ENCODE results near the gene NXPE1.

Gene NXPE1

GRCh38 chr11:114587398-114587953 is 27.8 kb upstream of the NXPE1 start:
- Histone ChIP-seq H3K4me2 (ENCODE audit: low read length) (no peak overlapping the region), H2AFZ (no peak overlapping the region), H3K9ac (no peak overlapping the region), H3K79me2 (no peaks in the 10 kb centered on the region), H3K36me3 (ENCODE audit: control insufficient read depth, insufficient read depth, low read length) (no peaks in the 10 kb centered on the region), H3K4me3 (ENCODE audit: low read depth, low read length) (no peak overlapping the region), H3K27me3 (ENCODE audit: control insufficient read depth, insufficient read depth, low read length) (no peaks in the 10 kb centered on the region), H3K9me3 (ENCODE audit: control insufficient read depth, low read length) (no peaks in the 10 kb centered on the region), H3K4me1 (no peaks in the 10 kb centered on the region), H3K27ac (no peak overlapping the region)
- TF ChIP-seq CTCF (IDR thresholded peaks at IDR 0.05) = no peak

GRCh38 chr11:114586797-114587196 is 27.1 kb upstream of the NXPE1 start:
- Histone ChIP-seq H3K4me2 (ENCODE audit: low read length) (no peak overlapping the region), H2AFZ (no peak overlapping the region), H3K9ac (no peak overlapping the region), H3K27me3 (ENCODE audit: control insufficient read depth, insufficient read depth, low read length) (no peaks in the 10 kb centered on the region), H3K27ac (no peak overlapping the region), H3K9me3 (ENCODE audit: control insufficient read depth, low read length) (no peaks in the 10 kb centered on the region), H3K79me2 (no peaks in the 10 kb centered on the region), H3K36me3 (ENCODE audit: control insufficient read depth, insufficient read depth, low read length) (no peaks in the 10 kb centered on the region), H3K4me3 (ENCODE audit: low read depth, low read length) (no peak overlapping the region), H3K4me1 (no peaks in the 10 kb centered on the region)
- no peak for TF ChIP-seq CTCF (IDR thresholded peaks at IDR 0.05)

- Histone ChIP-seq H3K9ac (no peak overlapping the region), H3K79me2 (no peaks in the 10 kb centered on the region), H3K9me3 (ENCODE audit: control insufficient read depth, low read length) (no peaks in the 10 kb centered on the region), H3K4me1 (no peaks in the 10 kb centered on the region), H2AFZ (no peak overlapping the region), H3K27ac (no peak overlapping the region), H3K4me2 (ENCODE audit: low read length) (no peak overlapping the region), H3K27me3 (ENCODE audit: control insufficient read depth, insufficient read depth, low read length) (no peaks in the 10 kb centered on the region), H3K4me3 (ENCODE audit: low read depth, low read length) (no peak overlapping the region), H3K36me3 (ENCODE audit: control insufficient read depth, insufficient read depth, low read length) (no peaks in the 10 kb centered on the region)
- no peak for TF ChIP-seq CTCF (IDR thresholded peaks at IDR 0.05)
Measured at GRCh38 chr11:114571712-114572111, 12.0 kb upstream of the NXPE1 start.

- H3K79me2 ChIP-seq = no peaks in the 10 kb centered on the region
- H3K9me3 ChIP-seq (ENCODE audit: control insufficient read depth, low read length) = no peaks in the 10 kb centered on the region
- H3K9ac ChIP-seq = no peak overlapping the region
- no peaks in the 10 kb centered on the region for H3K36me3 ChIP-seq (ENCODE audit: control insufficient read depth, insufficient read depth, low read length)
- no peaks in the 10 kb centered on the region for H3K27me3 ChIP-seq (ENCODE audit: control insufficient read depth, insufficient read depth, low read length)
- no peak overlapping the region for H3K27ac ChIP-seq
- no peak overlapping the region for H3K4me3 ChIP-seq (ENCODE audit: low read depth, low read length)
- H3K4me1 ChIP-seq = no peaks in the 10 kb centered on the region
- no peak for TF ChIP-seq CTCF (IDR thresholded peaks at IDR 0.05)
- no peak overlapping the region for H2AFZ ChIP-seq
- no peak overlapping the region for H3K4me2 ChIP-seq (ENCODE audit: low read length)
Measured at GRCh38 chr11:114569801-114570200, 10.1 kb upstream of the NXPE1 start.

- H3K4me1 ChIP-seq = no peaks in the 10 kb centered on the region
- H3K4me2 ChIP-seq (ENCODE audit: low read length) = no peak overlapping the region
- no peak for TF ChIP-seq CTCF (IDR thresholded peaks at IDR 0.05)
Measured at GRCh38 chr11:114566276-114566675, 6.6 kb upstream of the NXPE1 start.

More at GRCh38 chr11:114566276-114566675, 6.6 kb upstream of the NXPE1 start:
- H3K79me2 ChIP-seq = no peaks in the 10 kb centered on the region
- H3K4me3 ChIP-seq (ENCODE audit: low read depth, low read length) = no peak overlapping the region
- no peak overlapping the region for H2AFZ ChIP-seq
- no peaks in the 10 kb centered on the region for H3K9me3 ChIP-seq (ENCODE audit: control insufficient read depth, low read length)
- H3K27ac ChIP-seq = no peak overlapping the region
- no peak overlapping the region for H3K9ac ChIP-seq
- no peaks in the 10 kb centered on the region for H3K36me3 ChIP-seq (ENCODE audit: control insufficient read depth, insufficient read depth, low read length)
- no peaks in the 10 kb centered on the region for H3K27me3 ChIP-seq (ENCODE audit: control insufficient read depth, insufficient read depth, low read length)

Measured in parathyroid adenoma (tissue), 2 donors.